ENCODE measurements around the gene CCDC93.
"Not testable (repeated sequence)": the region's sequence is repeated elsewhere in the genome, so short reads cannot be mapped to it uniquely, and the experiment has no call there.

Gene CCDC93

DNA sequence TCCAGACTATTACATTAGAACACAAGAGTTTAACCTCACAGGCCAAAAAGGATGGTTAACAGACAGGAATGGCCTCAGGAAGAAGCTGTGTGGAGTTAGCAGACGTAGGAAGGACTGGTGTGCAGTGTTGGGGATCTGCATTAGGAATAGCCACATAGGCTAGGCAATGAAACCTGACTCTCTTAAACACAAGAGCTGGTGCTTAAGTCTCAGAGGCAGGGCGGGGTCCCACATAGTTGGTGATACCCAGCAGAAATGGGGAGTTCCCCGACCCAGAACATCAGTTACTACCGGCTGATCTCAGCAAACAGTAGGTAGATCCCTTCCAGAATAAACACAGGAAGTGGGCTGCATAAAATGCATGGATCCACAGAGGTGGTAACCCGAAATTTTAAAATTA, 64.1 kb downstream of the CCDC93 start:
- no peak for DNase-seq

DNA sequence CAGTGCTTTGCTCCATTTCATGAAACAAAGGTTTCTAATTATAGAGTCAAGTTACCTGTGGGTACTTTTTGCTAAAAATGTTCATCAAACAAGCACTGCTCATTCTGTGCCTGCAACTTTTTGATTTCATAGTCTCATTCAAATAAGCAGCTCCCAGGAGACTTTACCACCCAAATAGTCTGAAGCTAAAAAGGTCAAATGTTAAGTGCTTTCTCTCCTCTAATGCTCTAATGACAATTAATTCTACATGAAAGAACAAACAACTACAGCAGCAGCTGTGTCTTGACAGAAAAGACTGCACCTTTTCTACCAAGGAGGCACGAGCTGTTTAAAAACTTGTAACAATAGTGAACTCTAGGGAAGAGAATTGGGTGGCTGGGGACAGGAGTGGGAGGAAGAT, 65.3 kb downstream of the CCDC93 start:
- DNase-seq = no peak

GRCh38 chr2:117945296-117945695, 68.6 kb downstream of the CCDC93 start:
- no peak for DNase-seq

DNA sequence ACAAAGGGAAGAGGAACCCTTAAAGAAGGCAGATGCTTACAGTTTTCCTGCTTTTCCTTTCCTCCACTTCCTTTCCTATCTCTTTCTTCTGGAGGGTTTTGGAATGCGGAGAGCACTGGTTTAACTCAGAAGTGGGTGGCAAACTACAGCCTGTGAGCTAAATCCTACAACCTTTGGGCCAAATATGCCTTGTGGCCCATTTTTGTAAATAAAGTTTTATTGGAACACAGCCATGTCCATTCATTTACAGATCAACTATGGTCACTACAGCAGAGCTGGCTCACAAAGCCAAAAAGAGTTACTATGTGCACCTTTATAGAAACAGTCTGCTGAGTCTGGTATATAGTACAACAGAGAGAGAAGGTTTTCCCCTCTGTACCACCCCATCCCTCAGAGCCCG, 69.1 kb downstream of the CCDC93 start:
- DNase-seq = no peak

DNA sequence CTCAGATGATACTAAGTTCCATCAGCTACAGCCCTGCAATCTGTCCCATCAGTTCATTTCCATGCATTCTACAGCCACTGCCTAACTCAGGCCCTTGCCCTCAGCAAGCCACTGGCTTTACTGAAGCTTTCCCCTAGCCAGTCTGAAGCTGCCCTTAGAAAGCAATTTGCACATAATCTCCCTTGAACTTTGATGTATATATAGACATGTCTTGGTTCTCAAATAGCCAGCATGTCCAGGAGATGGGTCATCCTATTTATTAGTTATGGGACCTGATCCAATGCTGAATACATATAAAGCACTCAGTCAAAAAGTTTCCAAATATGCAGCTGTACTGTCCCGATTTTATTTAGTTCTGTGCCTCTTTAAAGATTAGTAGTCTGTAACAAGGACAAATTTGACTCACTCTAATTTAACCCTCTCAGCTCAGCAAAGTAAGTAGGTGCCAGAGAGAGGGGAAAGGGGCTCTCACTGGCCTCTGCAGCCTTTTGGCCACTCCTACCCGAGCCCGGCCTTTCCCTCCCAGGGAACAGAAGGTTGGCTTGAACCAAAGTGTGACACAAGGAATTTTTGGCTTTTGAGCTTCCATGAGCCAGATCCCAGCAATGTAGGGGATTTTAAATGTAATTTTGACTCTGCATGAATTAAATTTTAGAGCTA, 70.7 kb downstream of the CCDC93 start:
- DNase-seq = no peak

DNA sequence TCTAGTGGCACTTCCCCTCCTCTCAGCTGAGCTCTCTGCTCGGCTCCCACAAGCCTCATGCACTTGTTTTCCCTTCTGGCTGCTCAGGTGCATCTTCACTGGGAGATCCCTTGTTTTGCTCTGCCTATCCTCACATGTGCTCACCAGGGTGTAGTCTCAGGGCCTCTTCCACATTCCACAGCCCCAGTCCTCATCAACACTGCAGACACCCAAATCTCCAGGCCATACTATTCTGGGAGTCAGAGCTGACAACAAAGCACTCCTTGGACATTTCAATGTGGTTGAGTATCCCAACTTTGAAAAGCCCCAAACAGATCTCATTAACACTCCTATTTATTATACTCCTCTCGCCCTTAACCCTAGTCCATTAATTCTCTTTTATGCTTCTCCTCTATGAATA, 71.3 kb downstream of the CCDC93 start:
- no peak for DNase-seq

DNA sequence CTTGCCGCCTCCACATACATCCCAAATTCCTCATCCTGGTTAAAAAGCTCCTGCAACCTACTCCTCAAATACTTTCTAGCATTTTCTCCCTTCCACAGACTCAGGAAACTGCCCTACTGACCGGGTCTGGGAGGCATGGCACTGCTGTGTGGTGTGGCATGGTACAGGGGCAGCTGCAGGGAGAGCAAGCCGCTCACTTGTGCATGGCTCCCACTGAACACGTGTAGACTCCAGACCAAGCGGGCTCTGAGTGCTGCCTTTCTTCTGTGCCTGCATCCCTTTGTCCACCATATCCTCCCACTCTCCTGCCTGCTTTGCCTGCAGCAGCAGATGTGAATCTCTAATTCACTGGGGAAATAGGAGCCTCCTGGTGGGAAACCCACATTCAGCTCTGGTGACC, 72.2 kb downstream of the CCDC93 start:
- DNase-seq = no peak

- DNase-seq = no peak
Measured at GRCh38 chr2:117940436-117940835, 73.4 kb downstream of the CCDC93 start.

GRCh38 chr2:117938611-117939010, 75.3 kb downstream of the CCDC93 start:
- DNase-seq = no peak

DNA sequence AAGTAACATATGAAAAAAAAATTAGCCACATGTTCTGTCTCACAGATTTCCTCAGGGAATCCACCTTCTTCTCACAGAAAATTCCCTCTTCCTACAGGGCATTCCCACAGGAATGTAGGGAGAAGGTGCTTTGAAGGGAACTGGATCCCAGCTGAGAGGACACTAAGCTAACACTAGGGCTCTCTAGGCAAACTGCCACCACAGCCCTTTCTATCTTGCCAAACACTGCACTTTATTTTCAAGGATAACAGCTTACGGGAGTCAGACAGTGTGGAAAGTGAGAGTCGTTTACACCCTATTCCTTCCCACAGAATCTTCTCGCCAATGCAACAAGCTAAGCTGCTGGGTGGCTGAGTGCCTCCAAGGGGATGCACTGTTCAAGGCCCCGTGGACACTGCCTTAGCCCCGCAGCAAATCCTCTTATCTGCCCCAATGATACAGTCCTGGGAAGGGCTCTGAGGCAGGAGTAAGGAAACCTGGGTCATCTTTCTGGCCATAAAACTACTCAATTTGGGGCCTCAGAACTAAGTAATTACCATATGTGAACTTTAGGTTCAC, 76.9 kb downstream of the CCDC93 start:
- DNase-seq = no peak

DNA sequence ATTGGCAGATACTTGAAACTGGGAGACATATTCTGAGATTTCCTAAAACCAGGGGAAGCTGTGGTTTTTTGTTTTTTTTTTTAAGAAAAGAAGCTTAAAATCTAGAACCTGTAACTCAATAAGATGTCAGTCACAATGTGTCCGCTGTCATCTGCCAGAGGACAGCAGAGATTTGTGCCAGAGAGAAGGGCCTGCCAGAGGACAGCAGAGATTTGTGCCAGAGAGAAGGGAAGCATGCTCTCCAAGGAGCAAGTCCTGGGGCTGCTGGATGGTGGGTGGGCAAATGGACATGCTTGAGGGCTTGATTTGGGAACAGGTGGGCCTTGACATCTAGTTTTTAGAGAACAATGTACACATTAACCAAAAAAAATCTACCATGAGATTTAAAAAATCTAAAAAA, 77.9 kb downstream of the CCDC93 start:
- no peak for DNase-seq

DNA sequence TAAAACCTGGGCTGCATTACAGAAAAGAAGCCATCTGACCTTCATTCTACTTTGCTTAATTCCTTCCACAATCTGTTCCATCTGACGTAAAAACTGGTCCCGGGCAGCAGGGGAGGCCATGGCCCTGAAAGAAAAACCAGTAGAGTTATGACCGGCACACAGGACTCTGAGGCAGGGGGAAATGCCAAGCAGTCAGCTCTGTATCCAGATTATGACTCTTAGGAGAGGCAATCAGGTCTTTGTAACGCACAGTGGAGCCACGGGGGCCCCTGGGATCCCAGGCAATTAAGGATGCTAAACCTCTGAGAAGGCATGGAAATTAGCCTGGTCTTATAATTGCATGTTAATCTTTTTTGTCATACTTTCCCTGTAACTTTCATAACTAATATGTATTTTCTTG, 78.4 kb downstream of the CCDC93 start:
- no peak for DNase-seq

DNA sequence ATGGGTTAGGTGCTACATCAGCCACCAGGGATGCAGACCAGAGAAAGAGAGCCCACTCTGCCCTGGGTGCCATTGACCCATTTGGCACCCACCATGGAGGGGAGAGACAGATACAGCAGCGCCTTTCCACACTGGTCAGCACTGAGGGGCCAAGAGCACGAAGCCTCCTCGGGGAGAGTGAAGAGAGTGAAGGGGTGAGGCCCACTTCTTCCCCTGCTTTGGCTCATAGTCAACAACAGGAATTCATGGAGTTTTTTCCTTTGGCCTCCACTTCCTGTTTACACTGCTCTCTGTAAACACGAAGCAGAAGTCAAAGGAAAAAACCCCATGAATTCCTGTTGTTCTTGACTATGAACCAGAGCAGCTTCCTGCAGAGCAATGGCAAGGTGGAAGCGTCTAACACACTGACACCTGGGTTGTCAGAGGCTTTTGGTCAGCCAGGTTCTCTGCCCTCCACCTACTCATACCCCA, 80.0 kb downstream of the CCDC93 start:
- no peak for DNase-seq

DNA sequence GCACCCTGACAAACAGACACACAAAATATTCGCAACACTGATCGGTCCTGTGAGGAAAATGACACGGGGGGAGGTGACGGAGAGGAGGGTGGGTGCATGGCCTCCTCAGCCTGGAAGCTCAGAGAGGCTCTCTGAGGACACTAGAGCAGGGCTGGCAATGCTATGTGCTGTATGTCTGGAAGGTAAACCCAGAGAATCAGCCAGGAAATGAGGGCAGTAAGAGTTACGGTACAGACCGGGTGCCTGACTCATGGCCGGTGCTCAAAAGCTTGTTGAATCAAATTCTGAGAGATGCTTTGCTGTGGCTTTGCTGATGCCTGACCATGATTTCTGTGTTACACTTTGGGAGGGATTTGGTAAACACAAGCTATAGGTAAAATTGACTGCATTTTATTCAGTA, 81.9 kb downstream of the CCDC93 start:
- no peak for DNase-seq

DNA sequence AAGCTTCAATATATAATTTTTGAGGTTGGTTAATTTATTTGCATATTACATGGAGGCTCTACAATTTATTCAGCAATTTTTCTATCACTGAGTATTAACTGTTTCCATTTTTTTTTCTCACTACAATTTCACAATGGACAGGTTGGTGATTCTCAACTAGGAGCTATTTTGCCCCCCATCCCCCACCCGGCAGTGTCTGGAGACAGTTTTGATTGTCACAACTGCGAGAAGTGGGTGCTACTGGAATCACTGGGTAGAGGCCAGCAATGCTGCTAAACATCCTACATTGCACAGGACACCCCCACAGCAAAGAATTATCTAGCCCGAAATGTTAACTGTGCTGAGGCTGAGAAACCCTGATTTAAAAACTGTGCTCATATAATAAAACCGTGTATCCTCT, 82.6 kb downstream of the CCDC93 start:
- DNase-seq = no peak

DNA sequence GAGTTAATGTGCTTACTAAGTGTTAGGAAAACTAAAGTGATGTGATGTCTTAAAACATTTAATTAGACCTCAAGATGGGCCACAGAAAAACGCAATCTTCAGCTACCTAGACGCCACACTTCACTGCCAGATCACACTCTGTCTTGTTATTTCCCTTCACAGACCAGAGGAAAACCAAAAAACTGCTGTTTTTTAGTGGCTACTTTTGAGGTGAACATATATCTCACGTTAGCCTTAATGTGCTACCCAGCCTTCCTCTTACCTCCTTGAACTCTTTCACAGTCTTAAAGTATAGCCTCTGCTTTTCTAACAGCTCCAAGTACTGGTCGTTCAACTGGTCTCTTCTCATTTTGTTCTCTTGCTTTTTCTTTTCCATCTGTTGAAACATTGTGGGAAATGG, 83.1 kb downstream of the CCDC93 start:
- no peak for DNase-seq

GRCh38 chr2:117923471-117923870, 90.4 kb downstream of the CCDC93 start:
- not testable (repeated sequence) for DNase-seq

- no peak for DNase-seq
Measured at GRCh38 chr2:117921520-117921919, 92.3 kb downstream of the CCDC93 start.

DNA sequence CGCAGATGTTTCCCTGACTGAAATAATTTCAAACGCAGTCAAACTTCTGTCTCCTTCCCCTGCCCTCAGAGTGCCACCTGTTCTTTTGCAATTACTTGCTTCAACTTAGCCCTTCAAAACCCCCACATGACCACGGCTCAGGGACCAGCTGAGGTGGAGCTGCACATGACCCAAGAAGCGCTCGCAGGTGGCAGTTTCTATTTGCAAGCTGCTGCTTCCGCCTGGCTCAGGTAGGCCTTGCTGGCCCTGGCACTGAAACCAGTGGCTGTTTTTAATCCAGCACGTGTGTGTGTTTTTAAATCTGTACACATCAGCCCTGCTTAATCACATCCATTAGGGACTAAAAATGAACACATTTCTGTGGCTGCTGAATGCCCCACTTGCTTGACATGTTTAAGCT, 95.3 kb downstream of the CCDC93 start:
- no peak for DNase-seq

- no peak for DNase-seq
Measured at GRCh38 chr2:117917223-117917917, 96.5 kb downstream of the CCDC93 start.

GRCh38 chr2:117902933-117903332, 110.9 kb downstream of the CCDC93 start:
- DNase-seq = no peak

- no peak for DNase-seq
Measured at GRCh38 chr2:117888897-117889296, 125.0 kb downstream of the CCDC93 start.

DNA sequence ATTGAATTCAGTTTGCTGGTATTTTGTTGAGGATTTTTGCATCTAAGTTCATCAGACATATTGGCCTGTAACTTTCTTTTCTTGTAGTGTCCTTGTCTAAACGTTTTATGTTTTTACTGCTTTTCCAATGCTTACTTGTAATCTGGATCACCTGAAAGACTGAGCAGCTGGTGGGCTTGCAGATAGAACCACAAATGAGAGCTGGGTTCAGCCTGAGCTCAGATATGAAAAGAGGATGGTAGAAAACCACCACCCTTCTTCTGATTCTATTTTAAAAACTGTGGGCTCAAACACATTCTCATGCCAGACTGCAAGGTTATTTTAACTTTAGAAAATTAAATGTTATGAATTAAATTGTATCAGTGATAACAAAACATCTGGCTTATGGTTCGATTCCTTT, 128.6 kb downstream of the CCDC93 start:
- no peak for DNase-seq

- no peak for DNase-seq
Measured at GRCh38 chr2:117879003-117879402, 134.9 kb downstream of the CCDC93 start.

DNA sequence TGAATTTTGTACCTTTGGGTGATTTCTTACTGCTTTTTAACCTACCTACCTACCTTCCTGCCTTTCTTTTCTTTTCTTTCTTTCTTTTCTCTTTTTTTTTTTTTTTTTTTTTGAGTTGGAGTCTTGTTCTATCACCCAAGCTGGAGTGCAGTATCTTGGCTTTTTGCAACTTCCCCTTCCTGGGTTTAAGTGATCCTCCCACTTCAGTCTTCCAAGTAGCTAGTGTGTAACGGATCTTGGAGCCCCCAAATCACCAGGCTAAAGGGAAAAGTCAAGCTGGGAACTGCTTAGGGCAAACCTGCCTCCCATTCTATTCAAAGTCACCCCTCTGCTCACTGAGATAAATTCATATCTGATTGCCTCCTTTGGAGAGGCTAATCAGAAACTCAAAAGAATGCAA, 138.1 kb downstream of the CCDC93 start:
- DNase-seq = no peak
